ENCODE measurements around the gene CHD5.

Gene CHD5

GRCh38 chr1:6103854-6104530 is 76.1 kb downstream of the CHD5 start:
- no peaks in the 10 kb centered on the region for H3K4me1 ChIP-seq (ENCODE audit: control insufficient read depth, insufficient read depth, low read length)
- H3K9me3 ChIP-seq (ENCODE audit: control insufficient read depth in 2 of 2, low read length in 2 of 2), result no peaks in the 10 kb centered on the region
- H3K36me3 ChIP-seq (ENCODE audit: control insufficient read depth in 2 of 2, insufficient read depth in 2 of 2, low read length in 2 of 2), result no peaks in the 10 kb centered on the region
- no peak overlapping the region for H3K9ac ChIP-seq (ENCODE audit: low read length in 2 of 2)
- no peak overlapping the region for H3K4me3 ChIP-seq (ENCODE audit: low read length in 2 of 2)
- H3K27ac ChIP-seq (ENCODE audit: low read length), result no peak overlapping the region
- peaks cover 3 to 12% of the 10 kb centered on the region in 2 donors for H3K27me3 ChIP-seq (ENCODE audit: control insufficient read depth in 1 of 2, insufficient read depth in 2 of 2, low read length in 2 of 2)

- no peak overlapping the region for H3K4me3 ChIP-seq (ENCODE audit: low read length in 2 of 2)
- H3K27me3 ChIP-seq (ENCODE audit: control insufficient read depth in 1 of 2, insufficient read depth in 2 of 2, low read length in 2 of 2), result peaks cover 3 to 12% of the 10 kb centered on the region in 2 donors
- H3K27ac ChIP-seq (ENCODE audit: low read length), result no peak overlapping the region
- H3K9me3 ChIP-seq (ENCODE audit: control insufficient read depth in 2 of 2, low read length in 2 of 2), result no peaks in the 10 kb centered on the region
- no peaks in the 10 kb centered on the region for H3K36me3 ChIP-seq (ENCODE audit: control insufficient read depth in 2 of 2, insufficient read depth in 2 of 2, low read length in 2 of 2)
- no peak overlapping the region for H3K9ac ChIP-seq (ENCODE audit: low read length in 2 of 2)
- H3K4me1 ChIP-seq (ENCODE audit: control insufficient read depth, insufficient read depth, low read length), result peaks cover 2% of the 10 kb centered on the region
Measured at GRCh38 chr1:6103111-6103853, 76.8 kb downstream of the CHD5 start.

- Histone ChIP-seq H3K9me3 (ENCODE audit: control insufficient read depth in 2 of 2, low read length in 2 of 2) (no peaks in the 10 kb centered on the region), H3K27ac (ENCODE audit: low read length) (no peak overlapping the region), H3K4me1 (ENCODE audit: control insufficient read depth, insufficient read depth, low read length) (peaks cover 5% of the 10 kb centered on the region), H3K27me3 (ENCODE audit: control insufficient read depth in 1 of 2, insufficient read depth in 2 of 2, low read length in 2 of 2) (peaks cover 3 to 12% of the 10 kb centered on the region in 2 donors), H3K4me3 (ENCODE audit: low read length in 2 of 2) (no peak overlapping the region), H3K9ac (ENCODE audit: low read length in 2 of 2) (no peak overlapping the region), H3K36me3 (ENCODE audit: control insufficient read depth in 2 of 2, insufficient read depth in 2 of 2, low read length in 2 of 2) (no peaks in the 10 kb centered on the region)
Measured at GRCh38 chr1:6102532-6102845, 77.6 kb downstream of the CHD5 start.

GRCh38 chr1:6101826-6102531 is 78.1 kb downstream of the CHD5 start:
- Histone ChIP-seq H3K4me3 (ENCODE audit: low read length in 2 of 2) (no peak overlapping the region), H3K9me3 (ENCODE audit: control insufficient read depth in 2 of 2, low read length in 2 of 2) (no peaks in the 10 kb centered on the region), H3K36me3 (ENCODE audit: control insufficient read depth in 2 of 2, insufficient read depth in 2 of 2, low read length in 2 of 2) (no peaks in the 10 kb centered on the region), H3K27me3 (ENCODE audit: control insufficient read depth in 1 of 2, insufficient read depth in 2 of 2, low read length in 2 of 2) (peaks cover 3 to 12% of the 10 kb centered on the region in 2 donors), H3K27ac (ENCODE audit: low read length) (no peak overlapping the region), H3K9ac (ENCODE audit: low read length in 2 of 2) (no peak overlapping the region), H3K4me1 (ENCODE audit: control insufficient read depth, insufficient read depth, low read length) (peaks cover 5% of the 10 kb centered on the region)

- H3K27me3 ChIP-seq (ENCODE audit: control insufficient read depth in 1 of 2, insufficient read depth in 2 of 2, low read length in 2 of 2), result peaks cover 3 to 12% of the 10 kb centered on the region in 2 donors
Measured at GRCh38 chr1:6100861-6101783, 79.0 kb downstream of the CHD5 start.

GRCh38 chr1:6099787-6100765 is 80.0 kb downstream of the CHD5 start:
- Histone ChIP-seq H3K27me3 (ENCODE audit: control insufficient read depth in 1 of 2, insufficient read depth in 2 of 2, low read length in 2 of 2) (peaks cover 3 to 12% of the 10 kb centered on the region in 2 donors), H3K9ac (ENCODE audit: low read length in 2 of 2) (no peak overlapping the region), H3K27ac (ENCODE audit: low read length) (no peak overlapping the region), H3K4me3 (ENCODE audit: low read length in 2 of 2) (no peak overlapping the region), H3K4me1 (ENCODE audit: control insufficient read depth, insufficient read depth, low read length) (peaks cover 5% of the 10 kb centered on the region), H3K36me3 (ENCODE audit: control insufficient read depth in 2 of 2, insufficient read depth in 2 of 2, low read length in 2 of 2) (no peaks in the 10 kb centered on the region), H3K9me3 (ENCODE audit: control insufficient read depth in 2 of 2, low read length in 2 of 2) (no peaks in the 10 kb centered on the region)

More at GRCh38 chr1:6100861-6101783, 79.0 kb downstream of the CHD5 start:
- Histone ChIP-seq H3K4me1 (ENCODE audit: control insufficient read depth, insufficient read depth, low read length) (peaks cover 5% of the 10 kb centered on the region), H3K36me3 (ENCODE audit: control insufficient read depth in 2 of 2, insufficient read depth in 2 of 2, low read length in 2 of 2) (no peaks in the 10 kb centered on the region), H3K9ac (ENCODE audit: low read length in 2 of 2) (no peak overlapping the region), H3K27ac (ENCODE audit: low read length) (no peak overlapping the region), H3K9me3 (ENCODE audit: control insufficient read depth in 2 of 2, low read length in 2 of 2) (no peaks in the 10 kb centered on the region), H3K4me3 (ENCODE audit: low read length in 2 of 2) (no peak overlapping the region)

- Histone ChIP-seq H3K9me3 (ENCODE audit: control insufficient read depth in 2 of 2, low read length in 2 of 2) (no peaks in the 10 kb centered on the region), H3K4me3 (ENCODE audit: low read length in 2 of 2) (no peak overlapping the region), H3K36me3 (ENCODE audit: control insufficient read depth in 2 of 2, insufficient read depth in 2 of 2, low read length in 2 of 2) (no peaks in the 10 kb centered on the region), H3K4me1 (ENCODE audit: control insufficient read depth, insufficient read depth, low read length) (peaks cover 5% of the 10 kb centered on the region), H3K27me3 (ENCODE audit: control insufficient read depth in 1 of 2, insufficient read depth in 2 of 2, low read length in 2 of 2) (peaks cover 3 to 12% of the 10 kb centered on the region in 2 donors), H3K27ac (ENCODE audit: low read length) (no peak overlapping the region), H3K9ac (ENCODE audit: low read length in 2 of 2) (no peak overlapping the region)
Measured at GRCh38 chr1:6099297-6099696, 80.8 kb downstream of the CHD5 start.

- Histone ChIP-seq H3K36me3 (ENCODE audit: control insufficient read depth in 2 of 2, insufficient read depth in 2 of 2, low read length in 2 of 2) (no peaks in the 10 kb centered on the region), H3K9ac (ENCODE audit: low read length in 2 of 2) (no peak overlapping the region), H3K4me1 (ENCODE audit: control insufficient read depth, insufficient read depth, low read length) (peaks cover 5% of the 10 kb centered on the region), H3K4me3 (ENCODE audit: low read length in 2 of 2) (peak overlapping the region in 1 of 2 donors; percentile 8), H3K27ac (ENCODE audit: low read length) (no peak overlapping the region), H3K27me3 (ENCODE audit: control insufficient read depth in 1 of 2, insufficient read depth in 2 of 2, low read length in 2 of 2) (peaks cover 3 to 11% of the 10 kb centered on the region in 2 donors), H3K9me3 (ENCODE audit: control insufficient read depth in 2 of 2, low read length in 2 of 2) (no peaks in the 10 kb centered on the region)
Measured at GRCh38 chr1:6098303-6099215, 81.6 kb downstream of the CHD5 start.

GRCh38 chr1:6097824-6098223 is 82.3 kb downstream of the CHD5 start:
- Histone ChIP-seq H3K27me3 (ENCODE audit: control insufficient read depth in 1 of 2, insufficient read depth in 2 of 2, low read length in 2 of 2) (peaks cover 3 to 6% of the 10 kb centered on the region in 2 donors), H3K4me3 (ENCODE audit: low read length in 2 of 2) (no peak overlapping the region), H3K36me3 (ENCODE audit: control insufficient read depth in 2 of 2, insufficient read depth in 2 of 2, low read length in 2 of 2) (no peaks in the 10 kb centered on the region), H3K9me3 (ENCODE audit: control insufficient read depth in 2 of 2, low read length in 2 of 2) (no peaks in the 10 kb centered on the region), H3K4me1 (ENCODE audit: control insufficient read depth, insufficient read depth, low read length) (peaks cover 5% of the 10 kb centered on the region), H3K9ac (ENCODE audit: low read length in 2 of 2) (no peak overlapping the region), H3K27ac (ENCODE audit: low read length) (no peak overlapping the region)
